Measurements from ENCODE around the gene MACROD1. TPM values are rescaled to one million over a fixed set of nuclear protein-coding genes. Genes with fewer than 3 reads are reported as not detected.
A peak's percentile ranks its signal among the peaks of the same experiment; 100 is the strongest.

MACROD1 gene
- total and polyA plus RNA-seq, 9 of the 15 experiments (the other 6 are each of a cell fraction or from before 2014, with no cell fraction given), result 1.1 to 60.0 (median 26.4) TPM

DNA sequence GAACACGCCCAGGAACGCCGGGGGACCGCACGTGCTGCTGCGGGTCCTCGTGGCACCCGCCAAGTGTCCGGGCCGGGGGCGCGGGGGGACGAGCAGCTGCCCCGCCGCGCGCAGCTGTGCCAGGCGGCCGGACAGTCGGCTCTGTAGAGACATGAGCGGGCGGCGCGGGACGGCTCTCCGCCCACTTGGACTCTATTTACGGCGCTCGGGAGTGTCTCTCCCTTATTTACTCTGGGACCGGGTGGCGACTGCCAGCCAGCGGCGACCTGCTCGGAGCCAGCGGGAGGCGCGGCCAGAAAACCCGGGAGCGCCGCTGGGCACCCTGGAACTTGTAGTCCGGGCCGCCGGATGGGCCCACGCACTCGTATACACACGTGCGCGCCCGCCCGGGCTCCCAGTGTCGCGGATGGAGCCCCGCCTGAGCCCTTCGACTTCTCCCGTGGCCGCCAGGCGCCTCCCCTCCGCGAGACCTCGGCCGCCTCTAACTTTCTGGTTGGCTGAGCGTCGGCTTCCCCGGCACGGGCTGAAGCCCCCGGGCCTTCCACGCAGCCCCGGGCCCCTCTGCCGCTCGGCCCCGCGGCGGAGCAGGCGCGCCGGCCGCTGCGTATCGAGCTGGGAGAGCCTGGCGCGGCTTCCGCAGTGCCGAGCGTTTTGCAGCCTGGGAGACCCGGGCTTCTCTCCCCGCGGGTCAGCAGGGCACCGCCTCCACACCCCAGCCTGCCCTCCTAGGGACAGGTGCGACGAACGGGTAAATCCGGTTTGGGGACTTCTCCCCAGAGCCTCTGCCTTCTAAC lies at the start of gene MACROD1 (continued):
- TF ChIP-seq, protein P1, sequence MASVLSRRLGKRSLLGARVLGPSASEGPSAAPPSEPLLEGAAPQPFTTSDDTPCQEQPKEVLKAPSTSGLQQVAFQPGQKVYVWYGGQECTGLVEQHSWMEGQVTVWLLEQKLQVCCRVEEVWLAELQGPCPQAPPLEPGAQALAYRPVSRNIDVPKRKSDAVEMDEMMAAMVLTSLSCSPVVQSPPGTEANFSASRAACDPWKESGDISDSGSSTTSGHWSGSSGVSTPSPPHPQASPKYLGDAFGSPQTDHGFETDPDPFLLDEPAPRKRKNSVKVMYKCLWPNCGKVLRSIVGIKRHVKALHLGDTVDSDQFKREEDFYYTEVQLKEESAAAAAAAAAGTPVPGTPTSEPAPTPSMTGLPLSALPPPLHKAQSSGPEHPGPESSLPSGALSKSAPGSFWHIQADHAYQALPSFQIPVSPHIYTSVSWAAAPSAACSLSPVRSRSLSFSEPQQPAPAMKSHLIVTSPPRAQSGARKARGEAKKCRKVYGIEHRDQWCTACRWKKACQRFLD (CRISPR knock-in tag; IDR thresholded peaks at IDR 0.05), result peak; percentile 38; the same call in 1 of the 2 replicates
- TF ChIP-seq E2F3 (CRISPR knock-in tag; IDR thresholded peaks at IDR 0.05) (no peak), ERF (CRISPR knock-in tag; IDR thresholded peaks at IDR 0.05) (0 out of 2 replicates have a peak, but pooled peaks have one; percentile 52), ZC3H4 (CRISPR knock-in tag; IDR thresholded peaks at IDR 0.05; ENCODE audit: borderline replicate concordance) (no peak), REST (IDR thresholded peaks at IDR 0.05; ENCODE audit: borderline replicate concordance) (peak; percentile 73), REST (CRISPR knock-in tag; IDR thresholded peaks at IDR 0.05; ENCODE audit: low read depth) (no peak), ARID1B (IDR thresholded peaks at IDR 0.05) (no peak), RBM25 (IDR thresholded peaks at IDR 0.05; ENCODE audit: low read depth, low read length, severe bottlenecking) (no peak), ZNF143 (CRISPR knock-in tag; IDR thresholded peaks at IDR 0.05) (peak; percentile 86), SRSF9 (IDR thresholded peaks at IDR 0.05; ENCODE audit: borderline replicate concordance, low read depth, low read length) (no peak), ZNF253 (CRISPR knock-in tag; conservative IDR thresholded peaks at IDR 0.05) (no peak), VEZF1 (CRISPR knock-in tag; IDR thresholded peaks at IDR 0.05) (no peak; the same call in none of the 2 replicates), ZNF449 (CRISPR knock-in tag; IDR thresholded peaks at IDR 0.05) (no peak), KLF6 (CRISPR knock-in tag; IDR thresholded peaks at IDR 0.05; ENCODE audit: borderline replicate concordance) (no peak), ILK (tag; IDR thresholded peaks at IDR 0.05; ENCODE audit: borderline replicate concordance, low read depth) (no peak)
